ENCODE data around the gene ERRFI1. TPM values are rescaled to one million over a fixed set of nuclear protein-coding genes. Genes with fewer than 3 reads are reported as not detected.

The ERRFI1 gene
- total and polyA plus RNA-seq, 5 donors from 2014 or later, result 0.37 to 5.8 (median 0.98) TPM; not detected in 1

GRCh38 chr1:7983086-7983778 lies 42.9 kb downstream of the ERRFI1 start:
- Histone ChIP-seq H3K4me3 (ENCODE audit: low read depth, low read length) (no peak overlapping the region), H3K9me3 (ENCODE audit: control insufficient read depth in 2 of 2, low read length in 2 of 2) (no peaks in the 10 kb centered on the region), H3K27me3 (ENCODE audit: control insufficient read depth, insufficient read depth, low read length) (no peaks in the 10 kb centered on the region), H3K27ac (ENCODE audit: insufficient read depth, low read length, poor library complexity, severe bottlenecking) (no peak overlapping the region), H3K36me3 (ENCODE audit: control insufficient read depth, insufficient read depth, low read length) (peaks cover 70% of the 10 kb centered on the region), H3K4me1 (ENCODE audit: control insufficient read depth, insufficient read depth, low read length, poor library complexity, severe bottlenecking) (peaks cover 7% of the 10 kb centered on the region)
- ATAC-seq (ENCODE audit: low read depth in 2 of 2), result no peak
- Mint-ChIP-seq H3K27me3 (no peaks in the 10 kb centered on the region), H3K4me1 (peaks cover 5 to 14% (median 11%) of the 10 kb centered on the region in 4 donors), H3K9me3 (no peaks in the 10 kb centered on the region), H3K27ac (peak overlapping the region in 1 of 3 donors; percentile 31), H3K36me3 (peaks cover 39% of the 10 kb centered on the region), H3K4me3 (no peak overlapping the region)
- no peak for DNase-seq

GRCh38 chr1:7980984-7981383 lies 45.1 kb downstream of the ERRFI1 start:
- DNase-seq (no peak), ATAC-seq (ENCODE audit: low read depth in 2 of 2) (no peak)
- no peak overlapping the region for H3K27ac Mint-ChIP-seq
- peaks cover 7% of the 10 kb centered on the region for H3K4me1 ChIP-seq (ENCODE audit: control insufficient read depth, insufficient read depth, low read length, poor library complexity, severe bottlenecking)
- no peaks in the 10 kb centered on the region for H3K9me3 ChIP-seq (ENCODE audit: control insufficient read depth in 2 of 2, low read length in 2 of 2)
- no peaks in the 10 kb centered on the region for H3K27me3 Mint-ChIP-seq
- no peaks in the 10 kb centered on the region for H3K9me3 Mint-ChIP-seq
- peaks cover 6 to 14% (median 10%) of the 10 kb centered on the region in 4 donors for H3K4me1 Mint-ChIP-seq
- H3K4me3 ChIP-seq (ENCODE audit: low read depth, low read length), result no peak overlapping the region
- no peak overlapping the region for H3K4me3 Mint-ChIP-seq
- no peaks in the 10 kb centered on the region for H3K27me3 ChIP-seq (ENCODE audit: control insufficient read depth, insufficient read depth, low read length)
- H3K27ac ChIP-seq (ENCODE audit: insufficient read depth, low read length, poor library complexity, severe bottlenecking), result no peak overlapping the region
- H3K36me3 ChIP-seq (ENCODE audit: control insufficient read depth, insufficient read depth, low read length), result peaks cover 82% of the 10 kb centered on the region
- peaks cover 38% of the 10 kb centered on the region for H3K36me3 Mint-ChIP-seq

GRCh38 chr1:7975212-7975865 lies 50.8 kb downstream of the ERRFI1 start:
- H3K4me1 Mint-ChIP-seq, result peaks cover 0 to 17% (median 10%) of the 10 kb centered on the region in 4 donors
- H3K36me3 ChIP-seq (ENCODE audit: control insufficient read depth, insufficient read depth, low read length), result peaks cover 72% of the 10 kb centered on the region
- no peak overlapping the region for H3K4me3 ChIP-seq (ENCODE audit: low read depth, low read length)
- DNase-seq (peak; percentile 7 to 32 (median 20)), ATAC-seq (ENCODE audit: low read depth in 2 of 2) (no peak)
- H3K27ac ChIP-seq (ENCODE audit: insufficient read depth, low read length, poor library complexity, severe bottlenecking), result no peak overlapping the region
- no peak overlapping the region for H3K4me3 Mint-ChIP-seq
- peaks cover 34% of the 10 kb centered on the region for H3K36me3 Mint-ChIP-seq
- no peaks in the 10 kb centered on the region for H3K27me3 Mint-ChIP-seq
- H3K9me3 Mint-ChIP-seq, result no peaks in the 10 kb centered on the region
- H3K27me3 ChIP-seq (ENCODE audit: control insufficient read depth, insufficient read depth, low read length), result no peaks in the 10 kb centered on the region
- H3K27ac Mint-ChIP-seq, result peak overlapping the region in 2 of 3 donors; percentile 43 to 84
- H3K4me1 ChIP-seq (ENCODE audit: control insufficient read depth, insufficient read depth, low read length, poor library complexity, severe bottlenecking), result no peaks in the 10 kb centered on the region
- H3K9me3 ChIP-seq (ENCODE audit: control insufficient read depth in 2 of 2, low read length in 2 of 2), result no peaks in the 10 kb centered on the region

- Mint-ChIP-seq H3K4me3 (no peak overlapping the region), H3K36me3 (peaks cover 37% of the 10 kb centered on the region), H3K4me1 (peaks cover 5 to 23% (median 13%) of the 10 kb centered on the region in 4 donors), H3K27ac (peak overlapping the region in 1 of 3 donors; percentile 15), H3K27me3 (no peaks in the 10 kb centered on the region), H3K9me3 (no peaks in the 10 kb centered on the region)
- Histone ChIP-seq H3K27me3 (ENCODE audit: control insufficient read depth, insufficient read depth, low read length) (no peaks in the 10 kb centered on the region), H3K4me3 (ENCODE audit: low read depth, low read length) (no peak overlapping the region), H3K9me3 (ENCODE audit: control insufficient read depth in 2 of 2, low read length in 2 of 2) (no peaks in the 10 kb centered on the region), H3K27ac (ENCODE audit: insufficient read depth, low read length, poor library complexity, severe bottlenecking) (no peak overlapping the region), H3K36me3 (ENCODE audit: control insufficient read depth, insufficient read depth, low read length) (peaks cover 71% of the 10 kb centered on the region), H3K4me1 (ENCODE audit: control insufficient read depth, insufficient read depth, low read length, poor library complexity, severe bottlenecking) (no peaks in the 10 kb centered on the region)
- no peak for DNase-seq
- ATAC-seq (ENCODE audit: low read depth in 2 of 2), result no peak
These were observed 53.0 kb downstream of the ERRFI1 start for GRCh38 chr1:7973086-7973485.

GRCh38 chr1:7972285-7972684 lies 53.8 kb downstream of the ERRFI1 start:
- Histone ChIP-seq H3K9me3 (ENCODE audit: control insufficient read depth in 2 of 2, low read length in 2 of 2) (no peaks in the 10 kb centered on the region), H3K4me1 (ENCODE audit: control insufficient read depth, insufficient read depth, low read length, poor library complexity, severe bottlenecking) (peaks cover 6% of the 10 kb centered on the region), H3K27me3 (ENCODE audit: control insufficient read depth, insufficient read depth, low read length) (no peaks in the 10 kb centered on the region), H3K27ac (ENCODE audit: insufficient read depth, low read length, poor library complexity, severe bottlenecking) (no peak overlapping the region), H3K36me3 (ENCODE audit: control insufficient read depth, insufficient read depth, low read length) (peaks cover 73% of the 10 kb centered on the region), H3K4me3 (ENCODE audit: low read depth, low read length) (no peak overlapping the region)
- Mint-ChIP-seq H3K9me3 (no peaks in the 10 kb centered on the region), H3K27me3 (no peaks in the 10 kb centered on the region), H3K4me1 (peaks cover 9 to 27% (median 13%) of the 10 kb centered on the region in 4 donors), H3K4me3 (no peak overlapping the region), H3K27ac (no peak overlapping the region), H3K36me3 (peaks cover 35% of the 10 kb centered on the region)
- ATAC-seq (ENCODE audit: low read depth in 2 of 2) (no peak), DNase-seq (no peak)

GRCh38 chr1:7971024-7971423 lies 55.1 kb downstream of the ERRFI1 start:
- H3K9me3 ChIP-seq (ENCODE audit: control insufficient read depth in 2 of 2, low read length in 2 of 2), result no peaks in the 10 kb centered on the region
- H3K4me1 ChIP-seq (ENCODE audit: control insufficient read depth, insufficient read depth, low read length, poor library complexity, severe bottlenecking), result peaks cover 18% of the 10 kb centered on the region
- Mint-ChIP-seq H3K9me3 (no peaks in the 10 kb centered on the region), H3K4me3 (no peak overlapping the region), H3K36me3 (peaks cover 40% of the 10 kb centered on the region), H3K4me1 (peaks cover 17 to 39% (median 20%) of the 10 kb centered on the region in 4 donors), H3K27me3 (no peaks in the 10 kb centered on the region), H3K27ac (no peak overlapping the region)
- H3K4me3 ChIP-seq (ENCODE audit: low read depth, low read length), result no peak overlapping the region
- peaks cover 73% of the 10 kb centered on the region for H3K36me3 ChIP-seq (ENCODE audit: control insufficient read depth, insufficient read depth, low read length)
- H3K27ac ChIP-seq (ENCODE audit: insufficient read depth, low read length, poor library complexity, severe bottlenecking), result no peak overlapping the region
- ATAC-seq (ENCODE audit: low read depth in 2 of 2) (no peak), DNase-seq (no peak)
- H3K27me3 ChIP-seq (ENCODE audit: control insufficient read depth, insufficient read depth, low read length), result no peaks in the 10 kb centered on the region

- Histone ChIP-seq H3K27me3 (ENCODE audit: control insufficient read depth, insufficient read depth, low read length) (no peaks in the 10 kb centered on the region), H3K27ac (ENCODE audit: insufficient read depth, low read length, poor library complexity, severe bottlenecking) (no peak overlapping the region), H3K36me3 (ENCODE audit: control insufficient read depth, insufficient read depth, low read length) (peaks cover 74% of the 10 kb centered on the region), H3K9me3 (ENCODE audit: control insufficient read depth in 2 of 2, low read length in 2 of 2) (no peaks in the 10 kb centered on the region), H3K4me3 (ENCODE audit: low read depth, low read length) (no peak overlapping the region), H3K4me1 (ENCODE audit: control insufficient read depth, insufficient read depth, low read length, poor library complexity, severe bottlenecking) (peaks cover 25% of the 10 kb centered on the region)
- Mint-ChIP-seq H3K36me3 (peaks cover 47% of the 10 kb centered on the region), H3K9me3 (no peaks in the 10 kb centered on the region), H3K4me1 (peaks cover 16 to 44% (median 23%) of the 10 kb centered on the region in 4 donors), H3K4me3 (no peak overlapping the region), H3K27me3 (no peaks in the 10 kb centered on the region), H3K27ac (peak overlapping the region; percentile 26 to 41 (median 31))
- DNase-seq (no peak), ATAC-seq (ENCODE audit: low read depth in 2 of 2) (no peak)
These were observed 55.9 kb downstream of the ERRFI1 start for GRCh38 chr1:7970246-7970645.
